Activated naive CD8-positive, alpha-beta T cell (primary cell): ENCODE measurements around the gene ZAP70.

ENCODE experiments used
- H3K27ac Mint-ChIP-seq: one replicate; pipeline ENCODE4 v1.8.0; 2021; ENCODE audit warnings: mixed read lengths
- H3K27me3 Mint-ChIP-seq: one replicate; pipeline ENCODE4 v1.8.0; 2021; ENCODE audit warnings: mixed read lengths
- H3K36me3 Mint-ChIP-seq: one replicate; pipeline ENCODE4 v1.8.0; 2021; ENCODE audit warnings: mixed read lengths
- H3K4me1 Mint-ChIP-seq: one replicate; pipeline ENCODE4 v1.8.0; 2021; ENCODE audit warnings: low read depth, mixed read lengths
- H3K4me3 Mint-ChIP-seq: one replicate; pipeline ENCODE4 v1.8.0; 2021; ENCODE audit warnings: mild to moderate bottlenecking, mixed read lengths
- H3K9me3 Mint-ChIP-seq: one replicate; pipeline ENCODE4 v1.8.0; 2021; ENCODE audit warnings: low read depth, mixed read lengths

Gene ZAP70

GRCh38 chr2:97718051-97718882 lies 4.9 kb downstream of the ZAP70 start:
- Mint-ChIP-seq H3K4me1 (peaks cover 75% of the 10 kb centered on the region), H3K9me3 (no peaks in the 10 kb centered on the region), H3K36me3 (peaks cover 24% of the 10 kb centered on the region), H3K4me3 (peak overlapping the region; percentile 98), H3K27me3 (no peaks in the 10 kb centered on the region), H3K27ac (peak overlapping the region; percentile 99)

GRCh38 chr2:97718942-97719341 lies 5.6 kb downstream of the ZAP70 start:
- H3K4me1 Mint-ChIP-seq, result peaks cover 75% of the 10 kb centered on the region
- H3K9me3 Mint-ChIP-seq, result no peaks in the 10 kb centered on the region
- H3K4me3 Mint-ChIP-seq, result peak overlapping the region; percentile 98
- peaks cover 24% of the 10 kb centered on the region for H3K36me3 Mint-ChIP-seq
- H3K27ac Mint-ChIP-seq, result peak overlapping the region; percentile 99
- no peaks in the 10 kb centered on the region for H3K27me3 Mint-ChIP-seq

GRCh38 chr2:97719362-97720155 lies 6.2 kb downstream of the ZAP70 start:
- H3K27me3 Mint-ChIP-seq, result no peaks in the 10 kb centered on the region
- peaks cover 24% of the 10 kb centered on the region for H3K36me3 Mint-ChIP-seq
- peak overlapping the region; percentile 99 for H3K27ac Mint-ChIP-seq
- peaks cover 73% of the 10 kb centered on the region for H3K4me1 Mint-ChIP-seq
- peak overlapping the region; percentile 98 for H3K4me3 Mint-ChIP-seq
- H3K9me3 Mint-ChIP-seq, result no peaks in the 10 kb centered on the region

- H3K4me1 Mint-ChIP-seq, result peaks cover 69% of the 10 kb centered on the region
- H3K9me3 Mint-ChIP-seq, result no peaks in the 10 kb centered on the region
- peak overlapping the region; percentile 99 for H3K27ac Mint-ChIP-seq
- H3K27me3 Mint-ChIP-seq, result no peaks in the 10 kb centered on the region
- peaks cover 24% of the 10 kb centered on the region for H3K36me3 Mint-ChIP-seq
- peak overlapping the region; percentile 67 for H3K4me3 Mint-ChIP-seq
Observed at GRCh38 chr2:97720746-97721145, 7.4 kb downstream of the ZAP70 start.

GRCh38 chr2:97722227-97722626 lies 8.9 kb downstream of the ZAP70 start:
- Mint-ChIP-seq H3K4me1 (peaks cover 73% of the 10 kb centered on the region), H3K27me3 (no peaks in the 10 kb centered on the region), H3K9me3 (no peaks in the 10 kb centered on the region), H3K27ac (peak overlapping the region; percentile 89), H3K36me3 (peaks cover 26% of the 10 kb centered on the region), H3K4me3 (peak overlapping the region; percentile 54)

GRCh38 chr2:97723156-97724072 lies 10.0 kb downstream of the ZAP70 start:
- H3K27me3 Mint-ChIP-seq, result no peaks in the 10 kb centered on the region
- H3K27ac Mint-ChIP-seq, result peak overlapping the region; percentile 89
- peaks cover 75% of the 10 kb centered on the region for H3K4me1 Mint-ChIP-seq
- H3K4me3 Mint-ChIP-seq, result peak overlapping the region; percentile 46
- no peaks in the 10 kb centered on the region for H3K9me3 Mint-ChIP-seq
- H3K36me3 Mint-ChIP-seq, result peaks cover 29% of the 10 kb centered on the region

GRCh38 chr2:97724073-97724410 lies 10.7 kb downstream of the ZAP70 start:
- Mint-ChIP-seq H3K27ac (peak overlapping the region; percentile 34), H3K9me3 (no peaks in the 10 kb centered on the region), H3K27me3 (no peaks in the 10 kb centered on the region), H3K4me1 (peaks cover 75% of the 10 kb centered on the region), H3K36me3 (peaks cover 24% of the 10 kb centered on the region), H3K4me3 (no peak overlapping the region)

- no peak overlapping the region for H3K4me3 Mint-ChIP-seq
- H3K36me3 Mint-ChIP-seq, result peaks cover 26% of the 10 kb centered on the region
- H3K9me3 Mint-ChIP-seq, result no peaks in the 10 kb centered on the region
- H3K27me3 Mint-ChIP-seq, result no peaks in the 10 kb centered on the region
- H3K27ac Mint-ChIP-seq, result peak overlapping the region; percentile 34
- peaks cover 72% of the 10 kb centered on the region for H3K4me1 Mint-ChIP-seq
Observed at GRCh38 chr2:97724501-97724900, 11.1 kb downstream of the ZAP70 start.

- Mint-ChIP-seq H3K4me1 (peaks cover 67% of the 10 kb centered on the region), H3K27ac (peak overlapping the region; percentile 91), H3K9me3 (no peaks in the 10 kb centered on the region), H3K36me3 (peaks cover 26% of the 10 kb centered on the region), H3K27me3 (no peaks in the 10 kb centered on the region), H3K4me3 (peak overlapping the region; percentile 65)
Observed at GRCh38 chr2:97724946-97725688, 11.7 kb downstream of the ZAP70 start.

- H3K27ac Mint-ChIP-seq, result peak overlapping the region; percentile 91
- peaks cover 29% of the 10 kb centered on the region for H3K36me3 Mint-ChIP-seq
- H3K27me3 Mint-ChIP-seq, result no peaks in the 10 kb centered on the region
- peaks cover 65% of the 10 kb centered on the region for H3K4me1 Mint-ChIP-seq
- H3K9me3 Mint-ChIP-seq, result no peaks in the 10 kb centered on the region
- H3K4me3 Mint-ChIP-seq, result no peak overlapping the region
Observed at GRCh38 chr2:97726261-97727064, 13.1 kb downstream of the ZAP70 start.

- Mint-ChIP-seq H3K4me1 (peaks cover 68% of the 10 kb centered on the region), H3K4me3 (peak overlapping the region; percentile 14)
Observed at GRCh38 chr2:97727296-97727695, 13.9 kb downstream of the ZAP70 start.

GRCh38 chr2:97728091-97728731 lies 14.8 kb downstream of the ZAP70 start:
- Mint-ChIP-seq H3K27ac (peak overlapping the region; percentile 91), H3K36me3 (peaks cover 27% of the 10 kb centered on the region), H3K4me3 (peak overlapping the region; percentile 64), H3K27me3 (no peaks in the 10 kb centered on the region), H3K4me1 (peaks cover 60% of the 10 kb centered on the region), H3K9me3 (no peaks in the 10 kb centered on the region)

More at GRCh38 chr2:97727296-97727695, 13.9 kb downstream of the ZAP70 start:
- H3K27me3 Mint-ChIP-seq, result no peaks in the 10 kb centered on the region
- H3K9me3 Mint-ChIP-seq, result no peaks in the 10 kb centered on the region
- H3K27ac Mint-ChIP-seq, result peak overlapping the region; percentile 91
- H3K36me3 Mint-ChIP-seq, result peaks cover 30% of the 10 kb centered on the region

GRCh38 chr2:97730245-97730644 lies 16.9 kb downstream of the ZAP70 start:
- Mint-ChIP-seq H3K9me3 (no peaks in the 10 kb centered on the region), H3K27ac (peak overlapping the region; percentile 61), H3K4me1 (peaks cover 53% of the 10 kb centered on the region), H3K36me3 (peaks cover 27% of the 10 kb centered on the region), H3K4me3 (no peak overlapping the region), H3K27me3 (no peaks in the 10 kb centered on the region)
